CD4-positive, alpha-beta T cell treated with Interleukin-12 subunit alpha and Interleukin-12 subunit beta, for 1 hour (primary cell): ENCODE results near the gene TMEM109.
A peak's percentile ranks its signal among the peaks of the same experiment; 100 is the strongest.
"Not testable (repeated sequence)": the region's sequence is repeated elsewhere in the genome, so short reads cannot be mapped to it uniquely, and the experiment has no call there.

Experiments
- DNase-seq: peaks from one replicate; pipeline ENCODE4 v3.0.0-alpha.2; 2020

Gene TMEM109

GRCh38 chr11:60878245-60879101, 35.5 kb upstream of the TMEM109 start:
- no peak for DNase-seq

GRCh38 chr11:60879104-60879503, 34.9 kb upstream of the TMEM109 start:
- no peak for DNase-seq

- no peak for DNase-seq
Observed at GRCh38 chr11:60879971-60880588, 33.9 kb upstream of the TMEM109 start.

GRCh38 chr11:60880643-60881282, 33.2 kb upstream of the TMEM109 start:
- no peak for DNase-seq

DNA sequence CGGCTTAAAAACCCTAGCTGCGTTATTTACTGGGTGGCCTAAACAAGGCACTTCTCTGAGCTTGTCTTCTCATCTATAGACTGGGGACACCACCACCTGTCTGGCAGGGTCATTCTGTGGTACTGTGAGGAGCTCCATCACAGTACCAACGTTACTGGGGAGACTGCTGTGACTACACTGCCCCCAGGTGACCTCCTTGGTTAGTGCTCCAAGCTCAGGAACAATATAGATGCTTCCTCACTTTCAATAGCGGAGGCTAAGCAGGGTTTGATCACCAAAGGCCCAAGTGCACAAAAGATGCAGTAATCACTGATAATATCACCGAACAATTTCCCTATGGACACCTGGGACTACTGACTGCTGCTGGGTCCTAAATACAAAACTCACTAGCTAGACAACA, 26.4 kb upstream of the TMEM109 start:
- peak; percentile 45 for DNase-seq

- DNase-seq = no peak
Observed at GRCh38 chr11:60889869-60890311, 24.1 kb upstream of the TMEM109 start.

DNA sequence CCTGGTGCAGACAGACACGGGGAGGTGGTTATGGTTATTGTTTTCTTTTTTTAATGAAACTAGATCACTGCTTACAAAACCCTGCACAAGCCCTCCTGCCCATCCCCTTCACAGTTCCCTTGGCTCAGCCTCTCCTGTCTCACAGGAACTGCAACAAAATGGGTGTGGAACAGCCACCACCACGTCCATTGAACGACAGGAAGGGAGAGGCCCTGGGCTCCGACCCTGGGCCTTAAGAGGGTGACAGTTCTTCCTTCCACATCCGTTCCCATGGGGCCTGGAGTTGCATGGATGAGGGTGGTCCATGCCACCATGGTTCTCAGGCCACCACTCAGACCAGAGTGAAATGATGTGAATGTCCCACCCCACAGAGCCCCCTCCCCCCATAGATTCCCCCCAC, 23.3 kb upstream of the TMEM109 start:
- no peak for DNase-seq

DNA sequence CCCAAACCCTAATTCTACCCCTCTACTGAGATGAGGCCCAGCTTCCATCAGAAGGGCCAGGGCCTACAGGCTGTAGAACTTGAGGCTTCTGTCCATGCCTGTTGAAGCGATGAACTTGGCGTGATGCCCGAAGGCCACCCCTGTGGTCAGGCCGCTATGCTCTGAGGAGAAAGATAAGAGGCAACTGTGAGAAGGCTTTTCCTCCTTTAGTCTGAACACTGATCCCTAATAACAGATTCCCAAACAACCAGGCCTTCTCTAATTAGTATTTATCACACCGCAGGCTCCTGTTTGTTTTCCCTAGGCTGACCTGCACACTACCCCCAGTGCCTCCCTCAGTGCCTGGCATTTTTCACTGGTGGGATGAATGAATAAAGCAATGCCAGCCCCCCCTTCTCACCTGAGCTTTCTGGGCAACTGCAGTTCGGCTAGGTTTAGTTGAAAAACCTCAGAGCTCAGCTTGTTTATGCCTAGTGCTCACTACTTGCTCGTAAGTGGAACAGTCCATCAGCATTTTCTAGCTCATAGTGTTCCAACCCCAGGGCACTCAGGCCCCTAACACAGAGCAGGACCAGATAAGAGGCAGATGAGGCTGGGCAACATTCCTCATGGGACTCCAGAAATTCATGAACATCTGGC, 22.7 kb upstream of the TMEM109 start:
- DNase-seq = no peak

DNA sequence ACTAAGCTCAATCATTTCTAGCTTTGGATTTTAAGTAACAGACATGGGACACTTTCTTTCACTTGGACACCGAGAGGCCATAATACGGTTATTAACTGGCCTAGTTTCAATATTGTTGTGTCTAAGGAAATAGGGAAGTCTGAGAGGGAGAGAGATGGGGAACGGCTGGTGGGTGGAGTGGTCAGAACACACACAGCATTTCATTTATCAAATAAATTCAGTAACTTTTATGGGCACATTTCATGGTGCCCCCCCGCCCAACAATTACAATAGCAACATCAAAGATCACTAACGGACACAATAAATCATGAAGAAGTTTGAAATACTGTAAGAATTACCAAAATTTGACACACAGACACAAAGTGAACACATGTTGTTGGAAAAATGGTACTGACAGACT, 18.3 kb upstream of the TMEM109 start:
- no peak for DNase-seq

GRCh38 chr11:60897496-60897895, 16.5 kb upstream of the TMEM109 start:
- DNase-seq = no peak

- DNase-seq = peak; percentile 60
Observed at GRCh38 chr11:60899046-60899936, 14.7 kb upstream of the TMEM109 start.

GRCh38 chr11:60899977-60900376, 14.0 kb upstream of the TMEM109 start:
- DNase-seq = no peak

DNA sequence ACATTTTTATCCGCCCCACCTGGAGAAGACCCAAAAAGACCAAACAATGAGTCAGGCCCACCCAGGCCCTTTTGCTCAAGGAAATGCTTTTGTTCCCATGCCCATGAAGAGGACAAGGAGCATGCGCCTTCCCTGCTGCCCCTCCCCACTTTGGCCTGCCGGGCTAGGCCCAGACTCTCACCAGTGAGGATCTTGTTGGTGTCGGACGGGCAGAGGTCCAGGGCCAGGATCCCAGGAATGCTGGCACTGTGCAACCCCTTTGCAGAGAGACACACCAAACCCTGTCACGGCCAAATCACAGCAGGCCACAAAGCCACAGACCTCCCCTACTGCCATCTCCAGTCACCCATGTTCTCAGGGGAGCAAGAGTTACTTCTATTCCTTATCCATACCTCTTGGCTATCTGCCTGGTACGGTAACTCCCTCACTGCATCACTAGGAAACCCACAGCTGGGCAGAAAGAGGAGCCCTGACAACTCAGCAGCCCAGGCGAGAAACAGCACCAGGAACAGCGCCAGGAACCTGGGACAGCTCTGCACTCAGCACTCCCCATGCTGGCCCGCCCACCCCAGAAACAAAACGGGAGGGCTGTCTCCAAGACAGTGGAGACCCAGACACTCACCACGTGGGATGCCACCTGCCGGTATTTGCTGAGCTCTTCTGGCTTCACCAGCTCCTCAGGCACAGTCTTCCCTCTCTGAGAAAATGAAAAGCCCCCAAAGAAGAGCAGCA, 13.1 kb upstream of the TMEM109 start:
- no peak for DNase-seq

DNA sequence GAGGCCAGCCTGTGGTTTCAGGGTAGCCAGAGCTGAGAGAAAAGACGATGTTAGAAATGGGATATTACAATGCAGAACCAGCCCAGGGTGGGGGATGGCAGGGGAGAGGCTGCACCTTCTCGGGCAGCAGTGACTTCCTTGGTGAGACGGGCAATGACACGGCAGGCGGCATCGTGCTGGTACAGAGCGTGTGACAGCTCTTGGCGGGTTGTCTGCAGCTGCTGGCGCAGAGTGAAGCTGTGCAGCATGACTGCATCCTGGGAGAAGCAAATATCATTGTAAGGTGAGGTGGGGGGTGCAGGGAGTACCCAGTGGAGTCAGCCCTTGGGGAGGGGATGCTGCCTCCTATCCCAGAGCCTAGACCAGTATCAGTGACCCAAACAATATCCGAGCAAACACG, 11.3 kb upstream of the TMEM109 start:
- DNase-seq = no peak

GRCh38 chr11:60905047-60905446, 8.9 kb upstream of the TMEM109 start:
- DNase-seq = no peak

DNA sequence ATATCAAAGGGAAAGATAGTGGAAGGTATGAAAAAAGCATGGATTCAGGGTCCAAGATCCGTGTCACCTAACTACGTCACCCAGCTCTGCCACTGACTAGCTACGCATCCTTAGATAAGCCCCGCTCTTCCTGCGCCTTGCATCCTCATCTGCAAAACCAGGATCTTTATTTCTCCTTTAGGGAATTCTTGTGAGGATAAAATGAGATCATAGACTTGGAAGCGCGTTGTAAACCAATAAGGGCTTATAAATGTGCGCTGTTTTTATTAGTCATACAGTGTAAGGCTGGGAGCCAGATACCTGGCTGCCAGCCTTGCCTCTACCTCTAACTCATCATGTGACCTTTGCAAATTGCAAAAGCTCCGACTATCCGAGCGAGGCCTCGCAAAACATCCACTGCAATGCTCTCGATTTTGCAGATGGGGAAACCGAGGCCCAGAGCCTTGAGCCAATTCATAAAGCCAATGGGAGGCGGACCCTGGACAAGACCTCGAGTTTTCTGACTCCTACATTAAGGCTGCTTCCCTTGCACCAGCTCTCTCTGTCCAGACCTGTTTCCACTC, 8.3 kb upstream of the TMEM109 start:
- DNase-seq = peak; percentile 20

- peak; percentile 99 for DNase-seq
Observed at GRCh38 chr11:60906132-60906972, 7.6 kb upstream of the TMEM109 start, which contains the start of gene PRPF19. PRPF19 (minus strand) TSS chr11:60906585; CDS start chr11:60906382, 203 bp downstream.

DNA sequence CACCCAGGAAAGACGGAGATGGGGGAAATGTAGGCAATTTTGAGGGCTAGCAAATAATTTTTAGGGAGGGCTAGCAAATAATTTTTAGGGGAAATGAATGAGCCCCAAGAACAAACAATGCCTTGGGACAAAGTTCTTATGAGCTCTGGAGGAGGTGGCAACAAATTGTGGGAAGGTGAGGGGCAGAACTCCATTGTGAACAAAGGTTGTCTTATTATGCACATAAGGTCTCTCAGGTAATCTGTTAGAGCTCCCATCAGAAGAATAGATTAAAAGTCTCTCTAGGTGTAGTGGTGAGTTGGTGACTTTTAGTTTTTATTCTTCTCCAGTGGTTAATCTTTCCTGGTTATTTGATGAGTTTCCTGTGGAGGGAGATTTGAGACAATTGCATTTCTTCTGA, 5.2 kb upstream of the TMEM109 start:
- DNase-seq = no peak

GRCh38 chr11:60909680-60910280, 4.2 kb upstream of the TMEM109 start:
- DNase-seq = not testable (repeated sequence)

DNA sequence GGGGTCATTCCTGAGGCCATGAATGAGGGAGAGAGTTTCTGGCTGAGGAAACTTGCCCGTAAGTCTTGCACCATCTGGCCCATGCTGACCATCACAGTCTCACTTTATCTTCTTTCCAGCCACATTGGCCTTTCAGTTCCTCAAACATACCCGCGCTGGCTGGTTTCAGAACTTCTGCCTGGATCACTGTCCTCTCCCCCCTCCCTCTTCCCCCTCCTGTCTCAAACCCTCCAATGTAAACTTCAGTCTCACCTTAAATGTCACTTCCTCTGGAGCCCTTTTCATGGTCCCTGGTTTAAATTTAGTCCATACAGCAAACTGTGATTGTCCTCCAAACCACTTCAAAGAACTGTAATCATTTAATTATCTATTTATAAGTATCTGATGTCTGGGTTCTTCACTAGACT, 3.7 kb upstream of the TMEM109 start:
- no peak for DNase-seq
